ENCODE data around the gene MPO. TPM values are rescaled to one million over a fixed set of nuclear protein-coding genes. Genes with fewer than 3 reads are reported as not detected.

MPO gene
- total and polyA plus RNA-seq, 10 of the 15 experiments (the other 5 are each of a cell fraction or from before 2014, with no cell fraction given) = 0.06 to 0.49 (median 0.14) TPM

DNA sequence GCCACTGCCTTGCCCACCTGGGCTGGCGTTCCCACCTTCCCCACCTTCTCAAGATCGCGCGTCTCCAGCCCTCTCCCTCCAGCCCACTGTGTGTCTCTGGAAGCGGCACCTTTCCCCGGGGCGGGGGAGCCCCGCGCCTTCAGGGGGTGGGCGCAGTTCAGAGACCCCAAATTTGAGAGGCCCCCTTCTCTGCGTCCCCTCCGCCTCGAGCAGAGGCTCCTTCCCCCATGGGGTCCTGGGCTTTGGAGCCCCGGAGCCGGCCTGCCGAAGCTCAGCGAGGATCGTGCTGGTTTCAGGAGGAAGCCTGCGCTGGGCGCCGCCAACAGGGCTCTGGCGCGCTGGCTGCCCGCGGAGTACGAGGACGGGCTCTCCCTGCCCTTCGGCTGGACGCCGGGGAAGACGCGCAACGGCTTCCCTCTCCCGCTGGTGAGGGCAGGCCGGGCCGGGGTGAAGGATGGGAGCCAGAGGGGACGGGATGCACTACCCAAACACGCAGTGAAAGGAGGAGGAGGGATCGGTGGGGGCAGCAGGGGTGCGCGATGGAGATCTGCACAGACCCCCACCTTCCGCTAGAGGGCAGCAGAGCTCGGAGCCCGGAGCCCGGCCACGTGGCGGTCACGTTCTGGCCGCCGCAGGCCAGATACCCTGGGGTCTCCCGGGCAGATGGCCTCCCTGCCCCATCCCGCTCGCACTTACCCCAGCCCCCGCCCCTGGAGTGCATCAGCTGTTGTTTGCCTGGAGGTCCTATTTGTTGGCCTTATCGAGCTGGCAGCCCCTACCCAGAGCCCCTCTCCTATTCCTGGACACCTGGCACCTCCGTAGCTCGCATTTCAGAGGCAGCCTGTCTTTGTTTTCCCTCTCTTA is 31.2 kb downstream of the MPO start (continued):
- TF ChIP-seq, protein P1, sequence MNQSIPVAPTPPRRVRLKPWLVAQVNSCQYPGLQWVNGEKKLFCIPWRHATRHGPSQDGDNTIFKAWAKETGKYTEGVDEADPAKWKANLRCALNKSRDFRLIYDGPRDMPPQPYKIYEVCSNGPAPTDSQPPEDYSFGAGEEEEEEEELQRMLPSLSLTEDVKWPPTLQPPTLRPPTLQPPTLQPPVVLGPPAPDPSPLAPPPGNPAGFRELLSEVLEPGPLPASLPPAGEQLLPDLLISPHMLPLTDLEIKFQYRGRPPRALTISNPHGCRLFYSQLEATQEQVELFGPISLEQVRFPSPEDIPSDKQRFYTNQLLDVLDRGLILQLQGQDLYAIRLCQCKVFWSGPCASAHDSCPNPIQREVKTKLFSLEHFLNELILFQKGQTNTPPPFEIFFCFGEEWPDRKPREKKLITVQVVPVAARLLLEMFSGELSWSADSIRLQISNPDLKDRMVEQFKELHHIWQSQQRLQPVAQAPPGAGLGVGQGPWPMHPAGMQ (IDR thresholded peaks at IDR 0.05; ENCODE audit: borderline replicate concordance) = no peak
- TF ChIP-seq, protein P2, sequence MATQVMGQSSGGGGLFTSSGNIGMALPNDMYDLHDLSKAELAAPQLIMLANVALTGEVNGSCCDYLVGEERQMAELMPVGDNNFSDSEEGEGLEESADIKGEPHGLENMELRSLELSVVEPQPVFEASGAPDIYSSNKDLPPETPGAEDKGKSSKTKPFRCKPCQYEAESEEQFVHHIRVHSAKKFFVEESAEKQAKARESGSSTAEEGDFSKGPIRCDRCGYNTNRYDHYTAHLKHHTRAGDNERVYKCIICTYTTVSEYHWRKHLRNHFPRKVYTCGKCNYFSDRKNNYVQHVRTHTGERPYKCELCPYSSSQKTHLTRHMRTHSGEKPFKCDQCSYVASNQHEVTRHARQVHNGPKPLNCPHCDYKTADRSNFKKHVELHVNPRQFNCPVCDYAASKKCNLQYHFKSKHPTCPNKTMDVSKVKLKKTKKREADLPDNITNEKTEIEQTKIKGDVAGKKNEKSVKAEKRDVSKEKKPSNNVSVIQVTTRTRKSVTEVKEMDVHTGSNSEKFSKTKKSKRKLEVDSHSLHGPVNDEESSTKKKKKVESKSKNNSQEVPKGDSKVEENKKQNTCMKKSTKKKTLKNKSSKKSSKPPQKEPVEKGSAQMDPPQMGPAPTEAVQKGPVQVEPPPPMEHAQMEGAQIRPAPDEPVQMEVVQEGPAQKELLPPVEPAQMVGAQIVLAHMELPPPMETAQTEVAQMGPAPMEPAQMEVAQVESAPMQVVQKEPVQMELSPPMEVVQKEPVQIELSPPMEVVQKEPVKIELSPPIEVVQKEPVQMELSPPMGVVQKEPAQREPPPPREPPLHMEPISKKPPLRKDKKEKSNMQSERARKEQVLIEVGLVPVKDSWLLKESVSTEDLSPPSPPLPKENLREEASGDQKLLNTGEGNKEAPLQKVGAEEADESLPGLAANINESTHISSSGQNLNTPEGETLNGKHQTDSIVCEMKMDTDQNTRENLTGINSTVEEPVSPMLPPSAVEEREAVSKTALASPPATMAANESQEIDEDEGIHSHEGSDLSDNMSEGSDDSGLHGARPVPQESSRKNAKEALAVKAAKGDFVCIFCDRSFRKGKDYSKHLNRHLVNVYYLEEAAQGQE (IDR thresholded peaks at IDR 0.05; ENCODE audit: low read depth, low read length) = no peak
- TF ChIP-seq NFXL1 (IDR thresholded peaks at IDR 0.05; ENCODE audit: borderline replicate concordance) = no peak
- peak; percentile 58; the same call in 1 of the 2 replicates for TF ChIP-seq IKZF1 (conservative IDR thresholded peaks at IDR 0.05)
- TF ChIP-seq SREBF2 (IDR thresholded peaks at IDR 0.05; ENCODE audit: low read length) = no peak
- TF ChIP-seq SREBF1 (IDR thresholded peaks at IDR 0.05; ENCODE audit: low read length) = no peak
- 0 out of 2 replicates have a peak, but pooled peaks have one; percentile 15 for TF ChIP-seq CHD2 (IDR thresholded peaks at IDR 0.05; ENCODE audit: borderline replicate concordance, low read depth, low read length)
- TF ChIP-seq EZH2 (IDR thresholded peaks at IDR 0.05; ENCODE audit: borderline replicate concordance, control insufficient read depth, low read depth, low read length) = no peak
- no peak for TF ChIP-seq EP300 (IDR thresholded peaks at IDR 0.05; ENCODE audit: borderline replicate concordance in 1 of 2, control insufficient read depth in 1 of 2, low read depth in 2 of 2, low read length in 2 of 2)
- TF ChIP-seq SMC3 (IDR thresholded peaks at IDR 0.05; ENCODE audit: borderline replicate concordance, low read length) = peak; percentile 60; the same call in 1 of the 2 replicates
- TF ChIP-seq NFIC (IDR thresholded peaks at IDR 0.05; ENCODE audit: low read depth, low read length) = no peak
- TF ChIP-seq SIX5 (IDR thresholded peaks at IDR 0.05; ENCODE audit: low read depth, low read length, severe bottlenecking) = no peak
- TF ChIP-seq, protein P3, sequence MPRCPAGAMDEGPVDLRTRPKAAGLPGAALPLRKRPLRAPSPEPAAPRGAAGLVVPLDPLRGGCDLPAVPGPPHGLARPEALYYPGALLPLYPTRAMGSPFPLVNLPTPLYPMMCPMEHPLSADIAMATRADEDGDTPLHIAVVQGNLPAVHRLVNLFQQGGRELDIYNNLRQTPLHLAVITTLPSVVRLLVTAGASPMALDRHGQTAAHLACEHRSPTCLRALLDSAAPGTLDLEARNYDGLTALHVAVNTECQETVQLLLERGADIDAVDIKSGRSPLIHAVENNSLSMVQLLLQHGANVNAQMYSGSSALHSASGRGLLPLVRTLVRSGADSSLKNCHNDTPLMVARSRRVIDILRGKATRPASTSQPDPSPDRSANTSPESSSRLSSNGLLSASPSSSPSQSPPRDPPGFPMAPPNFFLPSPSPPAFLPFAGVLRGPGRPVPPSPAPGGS (IDR thresholded peaks at IDR 0.05; ENCODE audit: borderline replicate concordance, insufficient read depth, low read depth, low read length, poor library complexity, severe bottlenecking) = no peak
- TF ChIP-seq NR2C1 (IDR thresholded peaks at IDR 0.05) = no peak
- no peak for TF ChIP-seq ATF7 (IDR thresholded peaks at IDR 0.05; ENCODE audit: low read depth)
- TF ChIP-seq TCF3 (IDR thresholded peaks at IDR 0.05; ENCODE audit: borderline replicate concordance, insufficient read depth, low read depth, low read length) = no peak
- no peak for TF ChIP-seq SIN3A (IDR thresholded peaks at IDR 0.05; ENCODE audit: low read depth, low read length)
- TF ChIP-seq, protein P4, sequence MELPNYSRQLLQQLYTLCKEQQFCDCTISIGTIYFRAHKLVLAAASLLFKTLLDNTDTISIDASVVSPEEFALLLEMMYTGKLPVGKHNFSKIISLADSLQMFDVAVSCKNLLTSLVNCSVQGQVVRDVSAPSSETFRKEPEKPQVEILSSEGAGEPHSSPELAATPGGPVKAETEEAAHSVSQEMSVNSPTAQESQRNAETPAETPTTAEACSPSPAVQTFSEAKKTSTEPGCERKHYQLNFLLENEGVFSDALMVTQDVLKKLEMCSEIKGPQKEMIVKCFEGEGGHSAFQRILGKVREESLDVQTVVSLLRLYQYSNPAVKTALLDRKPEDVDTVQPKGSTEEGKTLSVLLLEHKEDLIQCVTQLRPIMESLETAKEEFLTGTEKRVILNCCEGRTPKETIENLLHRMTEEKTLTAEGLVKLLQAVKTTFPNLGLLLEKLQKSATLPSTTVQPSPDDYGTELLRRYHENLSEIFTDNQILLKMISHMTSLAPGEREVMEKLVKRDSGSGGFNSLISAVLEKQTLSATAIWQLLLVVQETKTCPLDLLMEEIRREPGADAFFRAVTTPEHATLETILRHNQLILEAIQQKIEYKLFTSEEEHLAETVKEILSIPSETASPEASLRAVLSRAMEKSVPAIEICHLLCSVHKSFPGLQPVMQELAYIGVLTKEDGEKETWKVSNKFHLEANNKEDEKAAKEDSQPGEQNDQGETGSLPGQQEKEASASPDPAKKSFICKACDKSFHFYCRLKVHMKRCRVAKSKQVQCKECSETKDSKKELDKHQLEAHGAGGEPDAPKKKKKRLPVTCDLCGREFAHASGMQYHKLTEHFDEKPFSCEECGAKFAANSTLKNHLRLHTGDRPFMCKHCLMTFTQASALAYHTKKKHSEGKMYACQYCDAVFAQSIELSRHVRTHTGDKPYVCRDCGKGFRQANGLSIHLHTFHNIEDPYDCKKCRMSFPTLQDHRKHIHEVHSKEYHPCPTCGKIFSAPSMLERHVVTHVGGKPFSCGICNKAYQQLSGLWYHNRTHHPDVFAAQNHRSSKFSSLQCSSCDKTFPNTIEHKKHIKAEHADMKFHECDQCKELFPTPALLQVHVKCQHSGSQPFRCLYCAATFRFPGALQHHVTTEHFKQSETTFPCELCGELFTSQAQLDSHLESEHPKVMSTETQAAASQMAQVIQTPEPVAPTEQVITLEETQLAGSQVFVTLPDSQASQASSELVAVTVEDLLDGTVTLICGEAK (IDR thresholded peaks at IDR 0.05; ENCODE audit: borderline replicate concordance) = no peak

All from GM12878 (cell line).